RWPE2 (cell line): ENCODE results near the gene SDC3.

ENCODE experiments used
- ATAC-seq: fragments of 200-7000 bp; cut with Tn5 transposase; 3 replicates; pipeline ENCODE4 v1.9.1; 2021; ENCODE audit warnings: low read depth
- DNase-seq: peaks from one replicate; pipeline ENCODE4 v3.0.0-alpha.2; 2020; ENCODE audit warnings: low spot score
- H3K27ac ChIP-seq: fragments of 450-650 bp; 2 replicates; pipeline ENCODE4 v1.5.1; 2017; ENCODE audit warnings: mild to moderate bottlenecking; ENCODE audit not compliant: poor library complexity, severe bottlenecking
- H3K27me3 ChIP-seq: fragments of 250-450 bp; sonication (Bioruptor Pico); 2 replicates; pipeline ENCODE4 v1.5.1; 2021; ENCODE audit warnings: mild to moderate bottlenecking, moderate library complexity; ENCODE audit not compliant: insufficient read depth, poor library complexity, severe bottlenecking
- H3K36me3 ChIP-seq: fragments of 250-450 bp; sonication (Bioruptor Pico); 2 replicates; pipeline ENCODE4 v1.5.1; 2020; ENCODE audit warnings: low read depth, mild to moderate bottlenecking, moderate library complexity
- H3K4me1 ChIP-seq: fragments of 250-450 bp; sonication (Bioruptor Pico); 2 replicates; pipeline ENCODE4 v1.5.1; 2021; ENCODE audit warnings: mild to moderate bottlenecking, moderate library complexity; ENCODE audit not compliant: insufficient read depth, poor library complexity, severe bottlenecking
- H3K4me3 ChIP-seq: fragments of 250-450 bp; sonication (Bioruptor Pico); 2 replicates; pipeline ENCODE4 v1.5.1; 2021; ENCODE audit warnings: mild to moderate bottlenecking, moderate library complexity; ENCODE audit not compliant: severe bottlenecking
- H3K9me3 ChIP-seq: fragments of 250-450 bp; sonication (Bioruptor Pico); 2 replicates; pipeline ENCODE4 v1.5.1; 2021; ENCODE audit warnings: mild to moderate bottlenecking, moderate library complexity; ENCODE audit not compliant: severe bottlenecking
- CTCF ChIP-seq: fragments of 450-650 bp; IDR thresholded peaks from one replicate; pipeline ENCODE4 v1.5.1; 2017; ENCODE audit warnings: mild to moderate bottlenecking, moderate library complexity; ENCODE audit not compliant: poor library complexity, severe bottlenecking

Gene SDC3

GRCh38 chr1:30874176-30874575, 34.4 kb downstream of the SDC3 start:
- TF ChIP-seq CTCF, result no peak
- H3K4me1 ChIP-seq, result peaks cover 18% of the 10 kb centered on the region
- no peaks in the 10 kb centered on the region for H3K9me3 ChIP-seq
- no peak overlapping the region for H3K27ac ChIP-seq
- no peaks in the 10 kb centered on the region for H3K27me3 ChIP-seq
- no peak overlapping the region for H3K4me3 ChIP-seq
- peaks cover 19% of the 10 kb centered on the region for H3K36me3 ChIP-seq
- no peak for DNase-seq
- no peak for ATAC-seq

GRCh38 chr1:30872948-30873263, 35.7 kb downstream of the SDC3 start:
- Histone ChIP-seq H3K9me3 (no peaks in the 10 kb centered on the region), H3K4me3 (no peak overlapping the region), H3K4me1 (peaks cover 10% of the 10 kb centered on the region), H3K27me3 (no peaks in the 10 kb centered on the region), H3K27ac (no peak overlapping the region), H3K36me3 (peaks cover 19% of the 10 kb centered on the region)
- TF ChIP-seq CTCF, result no peak
- ATAC-seq (no peak), DNase-seq (no peak)

GRCh38 chr1:30872033-30872947, 36.3 kb downstream of the SDC3 start:
- TF ChIP-seq CTCF, result no peak
- Histone ChIP-seq H3K4me1 (peaks cover 4% of the 10 kb centered on the region), H3K4me3 (no peak overlapping the region), H3K36me3 (peaks cover 19% of the 10 kb centered on the region), H3K9me3 (no peaks in the 10 kb centered on the region), H3K27ac (no peak overlapping the region), H3K27me3 (no peaks in the 10 kb centered on the region)
- DNase-seq (no peak), ATAC-seq (no peak)

- H3K36me3 ChIP-seq, result peaks cover 13% of the 10 kb centered on the region
- DNase-seq (no peak), ATAC-seq (no peak)
- H3K4me3 ChIP-seq, result no peak overlapping the region
- no peak overlapping the region for H3K27ac ChIP-seq
- TF ChIP-seq CTCF, result no peak
- H3K4me1 ChIP-seq, result no peaks in the 10 kb centered on the region
- no peaks in the 10 kb centered on the region for H3K9me3 ChIP-seq
- no peaks in the 10 kb centered on the region for H3K27me3 ChIP-seq
Measured at GRCh38 chr1:30871276-30871871, 37.2 kb downstream of the SDC3 start.

GRCh38 chr1:30870656-30871055, 37.9 kb downstream of the SDC3 start:
- ATAC-seq, result no peak
- no peak for DNase-seq
- Histone ChIP-seq H3K4me3 (no peak overlapping the region), H3K27me3 (no peaks in the 10 kb centered on the region), H3K9me3 (no peaks in the 10 kb centered on the region), H3K4me1 (no peaks in the 10 kb centered on the region), H3K36me3 (peaks cover 13% of the 10 kb centered on the region), H3K27ac (no peak overlapping the region)
- TF ChIP-seq CTCF, result no peak
